WTC11 (cell line): ENCODE measurements around the gene ABHD15. TPM values are rescaled to one million over a fixed set of nuclear protein-coding genes. Genes with fewer than 3 reads are reported as not detected.
A peak's percentile ranks its signal among the peaks of the same experiment; 100 is the strongest.

Experiments
- ATAC-seq: fragments of 200-7000 bp; cut with Tn5 transposase; 2 replicates; pipeline ENCODE4 v1.10.0; 2021; ENCODE audit warnings: mild to moderate bottlenecking, moderate library complexity
- CTCF ChIA-PET: fragments of 300-600 bp; sonication (Branson Sonifier 250); formaldehyde crosslinking; loops from one replicate; lab custom pipeline; 2021; ENCODE audit warnings: antibody characterized with exemption; lab: Charles Lee
- POLR2A ChIA-PET: fragments of 350-600 bp; sonication (Branson Sonifier 250); formaldehyde crosslinking; loops from one replicate; lab custom pipeline; 2021; ENCODE audit warnings: antibody characterized with exemption; lab: Charles Lee
- DNase-seq: peaks from one replicate; pipeline ENCODE4 v3.0.0; 2021; ENCODE audit warnings: low spot score
- H3K27ac Mint-ChIP-seq: 2 replicates; pipeline ENCODE4 v1.8.0; 2021; ENCODE audit warnings: mixed read lengths
- H3K27me3 Mint-ChIP-seq: 2 replicates; pipeline ENCODE4 v1.8.0; 2021; ENCODE audit warnings: low read depth, mild to moderate bottlenecking, moderate library complexity, mixed read lengths
- H3K36me3 Mint-ChIP-seq: 2 replicates; pipeline ENCODE4 v1.8.0; 2021; ENCODE audit warnings: mixed read lengths
- H3K4me1 Mint-ChIP-seq: 2 replicates; pipeline ENCODE4 v1.8.0; 2022; ENCODE audit warnings: mixed read lengths
- H3K4me3 Mint-ChIP-seq: 2 replicates; pipeline ENCODE4 v1.8.0; 2021; ENCODE audit warnings: mild to moderate bottlenecking, moderate library complexity, mixed read lengths
- H3K9me3 Mint-ChIP-seq: 2 replicates; pipeline ENCODE4 v1.8.0; 2021; ENCODE audit warnings: mixed read lengths
- ATF2 ChIP-seq: sonication (generic); formaldehyde crosslinking; IDR thresholded peaks from 2 replicates; pipeline ENCODE4 v1.8.1; 2022; ENCODE audit warnings: low read depth, missing genetic modification reagents, borderline replicate concordance
- ERG ChIP-seq: fragments of 250-450 bp; sonication (Bioruptor Pico); IDR thresholded peaks from 2 replicates; pipeline ENCODE4 v1.8.0; 2021; ENCODE audit warnings: mild to moderate bottlenecking
- FOXK1 ChIP-seq: sonication (generic); formaldehyde crosslinking; IDR thresholded peaks from 2 replicates; pipeline ENCODE4 v1.8.0; 2022; ENCODE audit warnings: mild to moderate bottlenecking, moderate library complexity, missing genetic modification reagents
- GABPB1 ChIP-seq: sonication (generic); formaldehyde crosslinking; IDR thresholded peaks from 2 replicates; pipeline ENCODE4 v1.8.1; 2023; ENCODE audit warnings: mild to moderate bottlenecking, missing genetic modification reagents
- GRHL2 ChIP-seq: fragments of 250-450 bp; sonication (Bioruptor Pico); IDR thresholded peaks from 2 replicates; pipeline ENCODE4 v1.8.0; 2022; ENCODE audit warnings: mild to moderate bottlenecking, moderate library complexity; ENCODE audit not compliant: insufficient replicate concordance, severe bottlenecking
- IRF2 ChIP-seq: sonication (generic); formaldehyde crosslinking; IDR thresholded peaks from 2 replicates; pipeline ENCODE4 v1.8.0; 2022; ENCODE audit warnings: low read depth, missing genetic modification reagents, borderline replicate concordance
- NR3C1 ChIP-seq: sonication (generic); formaldehyde crosslinking; conservative IDR thresholded peaks from 2 replicates; pipeline ENCODE4 v1.8.1; 2023; ENCODE audit warnings: low read depth, mild to moderate bottlenecking, missing genetic modification reagents
- SP1 ChIP-seq: sonication (generic); formaldehyde crosslinking; conservative IDR thresholded peaks from 2 replicates; pipeline ENCODE4 v1.8.1; 2022; ENCODE audit warnings: missing genetic modification reagents
- ZBTB43 ChIP-seq: sonication (generic); formaldehyde crosslinking; IDR thresholded peaks from 2 replicates; pipeline ENCODE4 v1.8.1; 2023; ENCODE audit warnings: mild to moderate bottlenecking, missing genetic modification reagents
- ZNF232 ChIP-seq: sonication (generic); formaldehyde crosslinking; IDR thresholded peaks from 2 replicates; pipeline ENCODE4 v1.8.0; 2022; ENCODE audit warnings: mild to moderate bottlenecking, missing genetic modification reagents
- ZNF396 ChIP-seq: fragments of 250-450 bp; sonication (Bioruptor Pico); IDR thresholded peaks from 2 replicates; pipeline ENCODE4 v1.8.0; 2021; ENCODE audit warnings: mild to moderate bottlenecking, moderate library complexity, borderline replicate concordance
- total RNA-seq: library from RNA; stranded (reverse); gene quantifications from 3 replicates; pipeline ENCODE4 v1.2.3, GENCODE V29; 2021
- TF ChIP-seq, protein P1 (sequence below): sonication (generic); formaldehyde crosslinking; IDR thresholded peaks from 2 replicates; pipeline ENCODE4 v1.8.0; 2022; ENCODE audit warnings: mild to moderate bottlenecking, missing genetic modification reagents
- TF ChIP-seq, protein P2 (sequence below): sonication (generic); formaldehyde crosslinking; IDR thresholded peaks from 2 replicates; pipeline ENCODE4 v1.8.1; 2022; ENCODE audit warnings: missing genetic modification reagents, borderline replicate concordance
- TF ChIP-seq, protein P3 (sequence below): sonication (generic); formaldehyde crosslinking; IDR thresholded peaks from 2 replicates; pipeline ENCODE4 v1.8.0; 2023; ENCODE audit warnings: missing genetic modification reagents
- TF ChIP-seq, protein P4 (sequence below): fragments of 200-600 bp; IDR thresholded peaks from 2 replicates; pipeline ENCODE4 v1.8.0; 2022; ENCODE audit warnings: antibody characterized with exemption

ABHD15 gene
- total RNA-seq, 1 experiment from 2014 or later, result 2.8 TPM

- Mint-ChIP-seq H3K36me3 (peaks cover 10% of the 10 kb centered on the region; the same call in 1 of the 2 replicates), H3K27ac (no peak overlapping the region), H3K27me3 (peaks cover 27% of the 10 kb centered on the region), H3K9me3 (no peaks in the 10 kb centered on the region)
- ChIA-PET CTCF (interaction anchor here (0.9 to 11.4 kb wide), 8 partner anchors 9 to 453 kb away, joined by 3 to 112 read pairs (median 21); partner anchors contain the start of gene ANKRD13B), POLR2A (no interaction called here)
- DNase-seq, result no peak
- TF ChIP-seq ERG (no peak), FOXK1 (no peak), NR3C1 (CRISPR knock-in tag) (no peak), ZBTB43 (CRISPR knock-in tag) (no peak), ATF2 (CRISPR knock-in tag) (no peak), ZNF232 (no peak), IRF2 (CRISPR knock-in tag) (no peak), GABPB1 (CRISPR knock-in tag) (no peak), ZNF396 (CRISPR knock-in tag) (no peak), GRHL2 (CRISPR knock-in tag) (no peak), SP1 (CRISPR knock-in tag) (no peak)
- TF ChIP-seq, protein P1, sequence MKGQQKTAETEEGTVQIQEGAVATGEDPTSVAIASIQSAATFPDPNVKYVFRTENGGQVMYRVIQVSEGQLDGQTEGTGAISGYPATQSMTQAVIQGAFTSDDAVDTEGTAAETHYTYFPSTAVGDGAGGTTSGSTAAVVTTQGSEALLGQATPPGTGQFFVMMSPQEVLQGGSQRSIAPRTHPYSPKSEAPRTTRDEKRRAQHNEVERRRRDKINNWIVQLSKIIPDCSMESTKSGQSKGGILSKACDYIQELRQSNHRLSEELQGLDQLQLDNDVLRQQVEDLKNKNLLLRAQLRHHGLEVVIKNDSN (CRISPR knock-in tag), result no peak
- TF ChIP-seq, protein P2, sequence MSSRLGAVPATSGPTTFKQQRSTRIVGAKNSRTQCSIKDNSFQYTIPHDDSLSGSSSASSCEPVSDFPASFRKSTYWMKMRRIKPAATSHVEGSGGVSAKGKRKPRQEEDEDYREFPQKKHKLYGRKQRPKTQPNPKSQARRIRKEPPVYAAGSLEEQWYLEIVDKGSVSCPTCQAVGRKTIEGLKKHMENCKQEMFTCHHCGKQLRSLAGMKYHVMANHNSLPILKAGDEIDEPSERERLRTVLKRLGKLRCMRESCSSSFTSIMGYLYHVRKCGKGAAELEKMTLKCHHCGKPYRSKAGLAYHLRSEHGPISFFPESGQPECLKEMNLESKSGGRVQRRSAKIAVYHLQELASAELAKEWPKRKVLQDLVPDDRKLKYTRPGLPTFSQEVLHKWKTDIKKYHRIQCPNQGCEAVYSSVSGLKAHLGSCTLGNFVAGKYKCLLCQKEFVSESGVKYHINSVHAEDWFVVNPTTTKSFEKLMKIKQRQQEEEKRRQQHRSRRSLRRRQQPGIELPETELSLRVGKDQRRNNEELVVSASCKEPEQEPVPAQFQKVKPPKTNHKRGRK, result no peak
- TF ChIP-seq, protein P3, sequence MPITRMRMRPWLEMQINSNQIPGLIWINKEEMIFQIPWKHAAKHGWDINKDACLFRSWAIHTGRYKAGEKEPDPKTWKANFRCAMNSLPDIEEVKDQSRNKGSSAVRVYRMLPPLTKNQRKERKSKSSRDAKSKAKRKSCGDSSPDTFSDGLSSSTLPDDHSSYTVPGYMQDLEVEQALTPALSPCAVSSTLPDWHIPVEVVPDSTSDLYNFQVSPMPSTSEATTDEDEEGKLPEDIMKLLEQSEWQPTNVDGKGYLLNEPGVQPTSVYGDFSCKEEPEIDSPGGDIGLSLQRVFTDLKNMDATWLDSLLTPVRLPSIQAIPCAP (CRISPR knock-in tag), result no peak
- TF ChIP-seq, protein P4, sequence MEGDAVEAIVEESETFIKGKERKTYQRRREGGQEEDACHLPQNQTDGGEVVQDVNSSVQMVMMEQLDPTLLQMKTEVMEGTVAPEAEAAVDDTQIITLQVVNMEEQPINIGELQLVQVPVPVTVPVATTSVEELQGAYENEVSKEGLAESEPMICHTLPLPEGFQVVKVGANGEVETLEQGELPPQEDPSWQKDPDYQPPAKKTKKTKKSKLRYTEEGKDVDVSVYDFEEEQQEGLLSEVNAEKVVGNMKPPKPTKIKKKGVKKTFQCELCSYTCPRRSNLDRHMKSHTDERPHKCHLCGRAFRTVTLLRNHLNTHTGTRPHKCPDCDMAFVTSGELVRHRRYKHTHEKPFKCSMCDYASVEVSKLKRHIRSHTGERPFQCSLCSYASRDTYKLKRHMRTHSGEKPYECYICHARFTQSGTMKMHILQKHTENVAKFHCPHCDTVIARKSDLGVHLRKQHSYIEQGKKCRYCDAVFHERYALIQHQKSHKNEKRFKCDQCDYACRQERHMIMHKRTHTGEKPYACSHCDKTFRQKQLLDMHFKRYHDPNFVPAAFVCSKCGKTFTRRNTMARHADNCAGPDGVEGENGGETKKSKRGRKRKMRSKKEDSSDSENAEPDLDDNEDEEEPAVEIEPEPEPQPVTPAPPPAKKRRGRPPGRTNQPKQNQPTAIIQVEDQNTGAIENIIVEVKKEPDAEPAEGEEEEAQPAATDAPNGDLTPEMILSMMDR, result no peak
- TF ChIP-seq, all 79 proteins: peak for 0
- Mint-ChIP-seq H3K4me3 (peak overlapping the region; percentile 38; the same call in 1 of the 2 replicates), H3K4me1 (peaks cover 15% of the 10 kb centered on the region)
- ATAC-seq, result no peak
Observed at GRCh38 chr17:29570521-29570920, 3.7 kb upstream of the ABHD15 start.
